Measurements from ENCODE around the gene CFAP73.
"Not testable (repeated sequence)": the region's sequence is repeated elsewhere in the genome, so short reads cannot be mapped to it uniquely, and the experiment has no call there.

Gene CFAP73

GRCh38 chr12:113120670-113121370 lies 28.7 kb upstream of the CFAP73 start:
- DNase-seq: no peak

- DNase-seq: no peak
Observed at GRCh38 chr12:113127791-113128199, 21.7 kb upstream of the CFAP73 start.

GRCh38 chr12:113128802-113129663 lies 20.5 kb upstream of the CFAP73 start:
- DNase-seq: no peak

GRCh38 chr12:113129664-113130456 lies 19.7 kb upstream of the CFAP73 start:
- no peak for DNase-seq

- DNase-seq: no peak
Observed at GRCh38 chr12:113130457-113131135, 18.9 kb upstream of the CFAP73 start.

GRCh38 chr12:113131556-113131955 lies 18.0 kb upstream of the CFAP73 start:
- DNase-seq: no peak

- no peak for DNase-seq
Observed at GRCh38 chr12:113133036-113133435, 16.5 kb upstream of the CFAP73 start.

GRCh38 chr12:113133666-113134065 lies 15.9 kb upstream of the CFAP73 start:
- DNase-seq: no peak

GRCh38 chr12:113134071-113134470 lies 15.5 kb upstream of the CFAP73 start:
- no peak for DNase-seq

GRCh38 chr12:113134521-113134951 lies 15.0 kb upstream of the CFAP73 start:
- no peak for DNase-seq

- peak; percentile 42 for DNase-seq
Observed at GRCh38 chr12:113135178-113136127, 14.1 kb upstream of the CFAP73 start, which contains the start of gene RASAL1. Gene RASAL1 (minus strand): TSS chr12:113135761. CDS start chr12:113135462, 299 bp downstream.

GRCh38 chr12:113136128-113136989 lies 13.2 kb upstream of the CFAP73 start:
- no peak for DNase-seq

- no peak for DNase-seq
Observed at GRCh38 chr12:113136990-113137511, 12.5 kb upstream of the CFAP73 start.

- DNase-seq: no peak
Observed at GRCh38 chr12:113137861-113138783, 11.4 kb upstream of the CFAP73 start.

GRCh38 chr12:113138826-113139225 lies 10.7 kb upstream of the CFAP73 start:
- DNase-seq: no peak

- no peak for DNase-seq
Observed at GRCh38 chr12:113140706-113141105, 8.8 kb upstream of the CFAP73 start.

- not testable (repeated sequence) for DNase-seq
Observed at GRCh38 chr12:113141716-113142115, 7.8 kb upstream of the CFAP73 start.

GRCh38 chr12:113142173-113142885 lies 7.2 kb upstream of the CFAP73 start:
- DNase-seq: no peak
